Measurements from ENCODE around the gene TOR1B.

GRCh38 chr9:129761901-129762369 is 41.0 kb upstream of the TOR1B start:
- TF ChIP-seq PATZ1 (CRISPR knock-in tag; IDR thresholded peaks at IDR 0.05; ENCODE audit: borderline replicate concordance) (no peak), ISL1 (CRISPR knock-in tag; IDR thresholded peaks at IDR 0.05) (no peak)
